ENCODE data around the gene LTA4H.

LTA4H gene

GRCh38 chr12:96026331-96026730 lies 9.1 kb downstream of the LTA4H start:
- Histone ChIP-seq H3K79me1 (replicated peaks; ENCODE audit: low read length, poor library complexity, severe bottlenecking) (peaks cover 18% of the 10 kb centered on the region), H3K36me3 (ENCODE audit: control insufficient read depth in 1 of 2, insufficient read depth in 2 of 2, low read depth in 1 of 2, low read length in 2 of 2) (peaks cover 3 to 57% of the 10 kb centered on the region in 2 experiments), H4K91ac (ENCODE audit: low read length) (no peak overlapping the region), H2BK120ac (ENCODE audit: low read depth, low read length) (no peak overlapping the region), H3K27ac (ENCODE audit: low read length, poor library complexity, severe bottlenecking) (no peak overlapping the region), H3K4me2 (ENCODE audit: low read length, poor library complexity, severe bottlenecking) (no peak overlapping the region), H3K23ac (ENCODE audit: low read length in 2 of 2) (no peak overlapping the region), H3K9ac (ENCODE audit: low read length) (no peak overlapping the region), H3K4me1 (ENCODE audit: control insufficient read depth, insufficient read depth, low read depth, low read length) (no peaks in the 10 kb centered on the region), H2BK15ac (ENCODE audit: low read depth, poor library complexity, severe bottlenecking) (no peak overlapping the region), H2BK12ac (ENCODE audit: low read length in 2 of 2) (no peak overlapping the region), H3K18ac (ENCODE audit: low read depth in 1 of 2, low read length in 2 of 2) (no peak overlapping the region), H4K8ac (ENCODE audit: low read length) (no peak overlapping the region), H2AK5ac (ENCODE audit: low read length, severe bottlenecking) (no peak overlapping the region), H3K27me3 (ENCODE audit: control insufficient read depth in 1 of 2, insufficient read depth in 1 of 2, low read length in 2 of 2) (no peaks in the 10 kb centered on the region), H2BK5ac (ENCODE audit: low read depth, low read length, poor library complexity, severe bottlenecking) (no peak overlapping the region), H3K4ac (ENCODE audit: low read depth in 1 of 2, low read length in 2 of 2) (no peak overlapping the region), H3K4me3 (ENCODE audit: insufficient read depth in 1 of 2, low read depth in 1 of 2, low read length in 2 of 2) (no peak overlapping the region), H3K14ac (ENCODE audit: low read length in 2 of 2) (no peak overlapping the region), H2AFZ (ENCODE audit: low read depth, low read length) (no peak overlapping the region), H3K9me3 (ENCODE audit: control insufficient read depth, low read length) (no peaks in the 10 kb centered on the region)
- no peak for DNase-seq
- WGBS: no CpG with 5 or more reads among the region's 1 CpG

DNA sequence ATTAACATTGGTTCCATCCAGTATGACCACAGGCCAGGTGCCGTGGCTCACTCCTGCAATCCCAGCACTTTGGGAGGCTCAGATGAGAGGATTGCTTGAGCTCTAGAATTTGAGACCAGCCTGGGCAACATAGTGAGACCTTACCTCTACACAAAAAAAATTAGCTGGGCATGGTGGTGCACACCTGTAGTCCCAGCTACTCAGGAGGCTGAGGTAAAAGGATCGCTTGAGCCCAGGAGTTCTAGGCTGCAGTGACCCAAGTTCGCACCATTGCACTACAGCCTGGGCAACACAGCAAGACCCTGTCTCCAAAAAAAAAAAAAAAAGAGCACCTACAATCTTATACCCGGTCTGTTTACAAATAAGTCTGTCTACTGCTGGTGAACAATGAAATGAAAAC lies 9.9 kb downstream of the LTA4H start:
- Histone ChIP-seq H4K91ac (ENCODE audit: low read length) (no peak overlapping the region), H3K9me3 (ENCODE audit: control insufficient read depth, low read length) (no peaks in the 10 kb centered on the region), H3K4me3 (ENCODE audit: insufficient read depth in 1 of 2, low read depth in 1 of 2, low read length in 2 of 2) (no peak overlapping the region), H2BK12ac (ENCODE audit: low read length in 2 of 2) (no peak overlapping the region), H3K9ac (ENCODE audit: low read length) (no peak overlapping the region), H3K14ac (ENCODE audit: low read length in 2 of 2) (no peak overlapping the region), H4K8ac (ENCODE audit: low read length) (no peak overlapping the region), H3K36me3 (ENCODE audit: control insufficient read depth in 1 of 2, insufficient read depth in 2 of 2, low read depth in 1 of 2, low read length in 2 of 2) (peaks cover 3 to 64% of the 10 kb centered on the region in 2 experiments), H3K27me3 (ENCODE audit: control insufficient read depth in 1 of 2, insufficient read depth in 1 of 2, low read length in 2 of 2) (no peaks in the 10 kb centered on the region), H3K4me2 (ENCODE audit: low read length, poor library complexity, severe bottlenecking) (no peak overlapping the region), H2AFZ (ENCODE audit: low read depth, low read length) (no peak overlapping the region), H2BK120ac (ENCODE audit: low read depth, low read length) (no peak overlapping the region), H2BK5ac (ENCODE audit: low read depth, low read length, poor library complexity, severe bottlenecking) (no peak overlapping the region), H3K4me1 (ENCODE audit: control insufficient read depth, insufficient read depth, low read depth, low read length) (no peaks in the 10 kb centered on the region), H3K23ac (ENCODE audit: low read length in 2 of 2) (no peak overlapping the region), H2AK5ac (ENCODE audit: low read length, severe bottlenecking) (no peak overlapping the region), H2BK15ac (ENCODE audit: low read depth, poor library complexity, severe bottlenecking) (no peak overlapping the region), H3K4ac (ENCODE audit: low read depth in 1 of 2, low read length in 2 of 2) (no peak overlapping the region), H3K79me1 (replicated peaks; ENCODE audit: low read length, poor library complexity, severe bottlenecking) (peaks cover 17% of the 10 kb centered on the region), H3K27ac (ENCODE audit: low read length, poor library complexity, severe bottlenecking) (no peak overlapping the region), H3K18ac (ENCODE audit: low read depth in 1 of 2, low read length in 2 of 2) (no peak overlapping the region)
- WGBS: 97% methylated on average over 4 of the region's 4 CpGs
- no peak for DNase-seq

DNA sequence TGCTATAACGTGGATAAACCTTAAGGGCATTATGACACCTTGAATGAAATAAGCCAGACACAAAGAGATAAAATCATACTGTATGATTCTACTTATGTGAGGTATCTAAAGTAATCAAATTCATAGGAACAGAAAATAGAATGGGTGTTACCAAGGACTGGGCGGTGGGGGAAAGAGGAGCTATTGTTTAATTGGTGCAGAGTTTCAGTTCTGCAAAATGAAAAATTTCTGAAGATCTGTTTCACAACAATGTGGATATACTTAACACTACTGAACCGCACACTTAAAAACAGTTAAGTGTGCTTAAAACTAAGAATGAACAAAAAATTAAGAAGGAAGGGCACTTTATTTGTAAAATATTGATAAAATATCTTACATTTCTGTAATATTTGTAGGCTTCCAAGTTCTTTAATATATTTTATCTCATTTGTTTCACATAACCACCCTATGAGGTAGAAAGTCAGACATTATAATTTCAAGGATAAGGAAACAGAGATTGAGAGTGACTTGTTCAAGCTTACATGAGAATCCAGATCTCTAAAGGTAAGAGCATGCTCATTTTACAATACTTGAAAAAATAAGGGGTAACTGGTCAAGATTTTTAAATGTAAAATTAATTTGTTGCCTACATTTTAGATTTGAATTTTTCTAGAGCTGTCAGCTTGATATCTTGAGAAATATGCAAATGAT lies 14.9 kb downstream of the LTA4H start:
- Histone ChIP-seq H2AK5ac (ENCODE audit: low read length, severe bottlenecking) (no peak overlapping the region), H3K9ac (ENCODE audit: low read length) (no peak overlapping the region), H3K4me3 (ENCODE audit: insufficient read depth in 1 of 2, low read depth in 1 of 2, low read length in 2 of 2) (no peak overlapping the region), H2BK5ac (ENCODE audit: low read depth, low read length, poor library complexity, severe bottlenecking) (no peak overlapping the region), H3K4me1 (ENCODE audit: control insufficient read depth, insufficient read depth, low read depth, low read length) (no peaks in the 10 kb centered on the region), H3K27me3 (ENCODE audit: control insufficient read depth in 1 of 2, insufficient read depth in 1 of 2, low read length in 2 of 2) (no peaks in the 10 kb centered on the region), H3K4ac (ENCODE audit: low read depth in 1 of 2, low read length in 2 of 2) (no peak overlapping the region), H3K4me2 (ENCODE audit: low read length, poor library complexity, severe bottlenecking) (no peak overlapping the region), H2BK15ac (ENCODE audit: low read depth, poor library complexity, severe bottlenecking) (no peak overlapping the region), H2BK120ac (ENCODE audit: low read depth, low read length) (no peak overlapping the region), H4K8ac (ENCODE audit: low read length) (no peak overlapping the region), H3K79me1 (replicated peaks; ENCODE audit: low read length, poor library complexity, severe bottlenecking) (peaks cover 3% of the 10 kb centered on the region), H3K9me3 (ENCODE audit: control insufficient read depth, low read length) (no peaks in the 10 kb centered on the region), H3K36me3 (ENCODE audit: control insufficient read depth in 1 of 2, insufficient read depth in 2 of 2, low read depth in 1 of 2, low read length in 2 of 2) (peaks cover 12 to 70% of the 10 kb centered on the region in 2 experiments), H3K14ac (ENCODE audit: low read length in 2 of 2) (no peak overlapping the region), H2BK12ac (ENCODE audit: low read length in 2 of 2) (no peak overlapping the region), H4K91ac (ENCODE audit: low read length) (no peak overlapping the region), H3K18ac (ENCODE audit: low read depth in 1 of 2, low read length in 2 of 2) (no peak overlapping the region), H3K23ac (ENCODE audit: low read length in 2 of 2) (no peak overlapping the region), H2AFZ (ENCODE audit: low read depth, low read length) (no peak overlapping the region), H3K27ac (ENCODE audit: low read length, poor library complexity, severe bottlenecking) (no peak overlapping the region)
- DNase-seq: no peak
- WGBS: 90% methylated on average over 1 of the region's 3 CpGs

- H3K4me3 ChIP-seq (ENCODE audit: insufficient read depth in 1 of 2, low read depth in 1 of 2, low read length in 2 of 2): no peak overlapping the region
- peaks cover 18 to 83% of the 10 kb centered on the region in 2 experiments for H3K36me3 ChIP-seq (ENCODE audit: control insufficient read depth in 1 of 2, insufficient read depth in 2 of 2, low read depth in 1 of 2, low read length in 2 of 2)
- H4K91ac ChIP-seq (ENCODE audit: low read length): no peak overlapping the region
- no peak overlapping the region for H2BK5ac ChIP-seq (ENCODE audit: low read depth, low read length, poor library complexity, severe bottlenecking)
- no peak overlapping the region for H3K14ac ChIP-seq (ENCODE audit: low read length in 2 of 2)
- no peak overlapping the region for H2AFZ ChIP-seq (ENCODE audit: low read depth, low read length)
- H3K23ac ChIP-seq (ENCODE audit: low read length in 2 of 2): no peak overlapping the region
- no peak overlapping the region for H3K4ac ChIP-seq (ENCODE audit: low read depth in 1 of 2, low read length in 2 of 2)
- no peaks in the 10 kb centered on the region for H3K27me3 ChIP-seq (ENCODE audit: control insufficient read depth in 1 of 2, insufficient read depth in 1 of 2, low read length in 2 of 2)
- H3K18ac ChIP-seq (ENCODE audit: low read depth in 1 of 2, low read length in 2 of 2): no peak overlapping the region
- H2BK12ac ChIP-seq (ENCODE audit: low read length in 2 of 2): no peak overlapping the region
- no peak overlapping the region for H3K4me2 ChIP-seq (ENCODE audit: low read length, poor library complexity, severe bottlenecking)
- H3K79me1 ChIP-seq (replicated peaks; ENCODE audit: low read length, poor library complexity, severe bottlenecking): no peaks in the 10 kb centered on the region
- H3K27ac ChIP-seq (ENCODE audit: low read length, poor library complexity, severe bottlenecking): no peak overlapping the region
- DNase-seq: peak; percentile 30
- H2AK5ac ChIP-seq (ENCODE audit: low read length, severe bottlenecking): no peak overlapping the region
- H3K9me3 ChIP-seq (ENCODE audit: control insufficient read depth, low read length): no peaks in the 10 kb centered on the region
- no peak overlapping the region for H3K9ac ChIP-seq (ENCODE audit: low read length)
- WGBS: 98% methylated on average over 5 of the region's 5 CpGs
- no peaks in the 10 kb centered on the region for H3K4me1 ChIP-seq (ENCODE audit: control insufficient read depth, insufficient read depth, low read depth, low read length)
- no peak overlapping the region for H2BK120ac ChIP-seq (ENCODE audit: low read depth, low read length)
- H4K8ac ChIP-seq (ENCODE audit: low read length): no peak overlapping the region
- no peak overlapping the region for H2BK15ac ChIP-seq (ENCODE audit: low read depth, poor library complexity, severe bottlenecking)
Observed at GRCh38 chr12:96015672-96016071, 19.7 kb downstream of the LTA4H start.

Measured in mesenchymal stem cell (in vitro differentiated cells and primary cell).